ENCODE measurements around the gene PAX5. TPM values are rescaled to one million over a fixed set of nuclear protein-coding genes. Genes with fewer than 3 reads are reported as not detected.
A peak's percentile ranks its signal among the peaks of the same experiment; 100 is the strongest.

Gene PAX5
- total RNA-seq, 3 donors from 2014 or later (not counting 1 experiment from before 2014, with no cell fraction given), result 1.3 to 2.1 (median 2.0) TPM

DNA sequence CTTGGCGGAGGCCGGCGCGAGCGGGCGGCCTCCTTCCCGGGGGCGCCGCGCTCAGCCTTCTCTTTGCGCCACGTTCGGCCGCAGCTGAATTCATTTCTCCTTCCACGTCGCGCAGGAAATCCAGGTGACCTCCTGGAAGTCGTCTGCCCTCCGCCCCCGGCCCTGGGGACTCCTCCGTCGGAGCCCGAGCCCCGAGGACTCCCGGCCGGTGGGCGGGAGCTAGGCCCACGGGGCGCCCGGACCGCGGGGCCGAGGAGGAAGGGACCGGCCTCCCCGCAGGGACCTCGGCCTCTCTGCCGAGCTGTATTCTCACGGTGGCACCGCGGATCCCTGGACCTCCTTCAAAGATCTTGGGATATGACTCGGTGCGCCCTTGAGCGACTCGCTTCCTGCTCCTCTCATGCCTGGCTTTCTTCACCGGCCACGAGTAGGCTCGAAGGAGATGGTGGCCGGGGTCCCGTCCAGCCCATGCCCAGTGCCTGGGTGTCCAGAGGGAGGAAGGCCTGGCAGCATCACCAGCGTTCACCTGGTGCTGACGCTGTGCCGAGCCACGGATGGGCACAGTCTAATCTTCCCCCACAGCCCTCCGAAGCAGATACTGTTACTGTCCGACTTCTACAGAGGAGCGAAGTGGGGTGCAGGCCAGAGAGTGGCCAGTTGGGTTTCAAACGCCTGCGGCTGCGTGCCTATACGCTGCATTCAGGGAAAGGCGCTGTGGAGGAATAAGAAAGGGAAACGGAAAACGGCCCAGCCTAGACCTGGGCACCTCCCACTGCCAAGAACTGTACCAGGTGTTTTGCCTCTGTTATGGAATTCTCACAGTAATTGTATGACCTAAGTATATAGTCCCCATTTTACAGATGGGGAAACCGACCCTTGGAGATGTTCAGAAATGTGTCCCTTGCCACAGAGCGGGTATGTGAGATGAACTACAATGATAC, 47.3 kb downstream of the PAX5 start:
- peaks cover 5% of the 10 kb centered on the region for H3K4me1 ChIP-seq (ENCODE audit: control insufficient read depth, insufficient read depth, low read length)
- H3K36me3 ChIP-seq (ENCODE audit: control insufficient read depth, insufficient read depth, low read length), result no peaks in the 10 kb centered on the region
- Mint-ChIP-seq H3K9me3 (peaks cover 1 to 8% of the 10 kb centered on the region in 2 donors), H3K27me3 (ENCODE audit: low read depth in 2 of 2) (peaks cover 67 to 82% of the 10 kb centered on the region in 2 donors), H3K4me3 (no peak overlapping the region), H3K27ac (no peak overlapping the region), H3K4me1 (peaks cover 0 to 9% of the 10 kb centered on the region in 2 donors), H3K36me3 (peaks cover 8% of the 10 kb centered on the region)
- H3K9me3 ChIP-seq (ENCODE audit: control insufficient read depth, insufficient read depth, low read length), result peaks cover 15% of the 10 kb centered on the region
- no peak overlapping the region for H3K4me3 ChIP-seq (ENCODE audit: low read length)
- H3K27me3 ChIP-seq (ENCODE audit: control insufficient read depth, insufficient read depth, low read length), result peaks cover 23% of the 10 kb centered on the region
- no peak overlapping the region for H3K27ac ChIP-seq (ENCODE audit: low read length)
- 14% methylated on average over 65 of the region's 65 CpGs for WGBS (ENCODE audit: insufficient coverage)
- ATAC-seq (no peak), DNase-seq (no peak)
- TF ChIP-seq, protein P1, sequence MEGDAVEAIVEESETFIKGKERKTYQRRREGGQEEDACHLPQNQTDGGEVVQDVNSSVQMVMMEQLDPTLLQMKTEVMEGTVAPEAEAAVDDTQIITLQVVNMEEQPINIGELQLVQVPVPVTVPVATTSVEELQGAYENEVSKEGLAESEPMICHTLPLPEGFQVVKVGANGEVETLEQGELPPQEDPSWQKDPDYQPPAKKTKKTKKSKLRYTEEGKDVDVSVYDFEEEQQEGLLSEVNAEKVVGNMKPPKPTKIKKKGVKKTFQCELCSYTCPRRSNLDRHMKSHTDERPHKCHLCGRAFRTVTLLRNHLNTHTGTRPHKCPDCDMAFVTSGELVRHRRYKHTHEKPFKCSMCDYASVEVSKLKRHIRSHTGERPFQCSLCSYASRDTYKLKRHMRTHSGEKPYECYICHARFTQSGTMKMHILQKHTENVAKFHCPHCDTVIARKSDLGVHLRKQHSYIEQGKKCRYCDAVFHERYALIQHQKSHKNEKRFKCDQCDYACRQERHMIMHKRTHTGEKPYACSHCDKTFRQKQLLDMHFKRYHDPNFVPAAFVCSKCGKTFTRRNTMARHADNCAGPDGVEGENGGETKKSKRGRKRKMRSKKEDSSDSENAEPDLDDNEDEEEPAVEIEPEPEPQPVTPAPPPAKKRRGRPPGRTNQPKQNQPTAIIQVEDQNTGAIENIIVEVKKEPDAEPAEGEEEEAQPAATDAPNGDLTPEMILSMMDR (IDR thresholded peaks at IDR 0.05), result no peak
- intact Hi-C loops (cut with micrococcal nuclease), result no loop called here

DNA sequence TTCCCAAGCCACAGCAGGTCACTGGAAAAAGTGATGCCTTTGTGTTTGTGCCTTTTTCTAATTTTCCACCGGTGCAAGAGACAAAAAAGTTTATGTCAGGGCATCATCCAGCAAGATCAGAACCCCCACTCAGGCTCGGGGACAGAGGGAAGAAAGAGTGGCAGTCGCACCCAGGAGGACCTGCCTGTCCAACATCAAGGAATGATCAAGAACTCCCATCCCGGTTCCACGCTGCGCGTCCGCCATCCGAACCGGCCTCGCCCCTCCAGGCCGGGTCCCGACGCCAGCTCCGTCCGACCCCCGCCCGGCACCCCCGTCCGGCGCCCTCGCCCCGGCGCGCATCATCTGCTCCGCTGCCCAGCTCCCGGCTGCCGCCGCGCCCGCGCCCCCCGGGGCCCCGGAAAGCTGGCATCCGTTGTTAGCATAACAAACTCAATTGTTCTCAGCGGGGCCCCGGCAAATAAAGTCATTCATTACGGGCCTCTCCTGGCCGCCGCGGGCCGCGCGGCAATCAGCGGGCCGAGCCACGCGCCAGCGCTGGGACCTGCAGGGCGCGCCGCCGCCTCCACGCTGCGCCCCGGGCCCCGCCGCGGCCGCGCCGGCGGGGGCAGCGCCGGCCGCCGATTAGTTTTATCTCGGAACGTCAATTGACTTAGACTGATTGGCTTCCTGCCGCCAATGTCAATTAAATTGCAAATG, 48.1 kb downstream of the PAX5 start:
- H3K27me3 Mint-ChIP-seq (ENCODE audit: low read depth in 2 of 2), result peaks cover 67 to 74% of the 10 kb centered on the region in 2 donors
- Histone ChIP-seq H3K4me3 (ENCODE audit: low read length) (no peak overlapping the region), H3K27me3 (ENCODE audit: control insufficient read depth, insufficient read depth, low read length) (peaks cover 23% of the 10 kb centered on the region), H3K9me3 (ENCODE audit: control insufficient read depth, insufficient read depth, low read length) (peaks cover 8% of the 10 kb centered on the region), H3K4me1 (ENCODE audit: control insufficient read depth, insufficient read depth, low read length) (peaks cover 5% of the 10 kb centered on the region), H3K36me3 (ENCODE audit: control insufficient read depth, insufficient read depth, low read length) (no peaks in the 10 kb centered on the region), H3K27ac (ENCODE audit: low read length) (no peak overlapping the region)
- no peak overlapping the region for H3K27ac Mint-ChIP-seq
- DNase-seq (no peak), ATAC-seq (peak in 1 of 3 donors; percentile 29)
- intact Hi-C loops (cut with micrococcal nuclease), result no loop called here
- TF ChIP-seq, protein P1 (IDR thresholded peaks at IDR 0.05), result no peak
- H3K4me1 Mint-ChIP-seq, result peaks cover 0 to 9% of the 10 kb centered on the region in 2 donors
- 11% methylated on average over 70 of the region's 70 CpGs for WGBS (ENCODE audit: insufficient coverage)
- no peak overlapping the region for H3K4me3 Mint-ChIP-seq
- H3K9me3 Mint-ChIP-seq, result peaks cover 0 to 6% of the 10 kb centered on the region in 2 donors
- peaks cover 8% of the 10 kb centered on the region for H3K36me3 Mint-ChIP-seq

DNA sequence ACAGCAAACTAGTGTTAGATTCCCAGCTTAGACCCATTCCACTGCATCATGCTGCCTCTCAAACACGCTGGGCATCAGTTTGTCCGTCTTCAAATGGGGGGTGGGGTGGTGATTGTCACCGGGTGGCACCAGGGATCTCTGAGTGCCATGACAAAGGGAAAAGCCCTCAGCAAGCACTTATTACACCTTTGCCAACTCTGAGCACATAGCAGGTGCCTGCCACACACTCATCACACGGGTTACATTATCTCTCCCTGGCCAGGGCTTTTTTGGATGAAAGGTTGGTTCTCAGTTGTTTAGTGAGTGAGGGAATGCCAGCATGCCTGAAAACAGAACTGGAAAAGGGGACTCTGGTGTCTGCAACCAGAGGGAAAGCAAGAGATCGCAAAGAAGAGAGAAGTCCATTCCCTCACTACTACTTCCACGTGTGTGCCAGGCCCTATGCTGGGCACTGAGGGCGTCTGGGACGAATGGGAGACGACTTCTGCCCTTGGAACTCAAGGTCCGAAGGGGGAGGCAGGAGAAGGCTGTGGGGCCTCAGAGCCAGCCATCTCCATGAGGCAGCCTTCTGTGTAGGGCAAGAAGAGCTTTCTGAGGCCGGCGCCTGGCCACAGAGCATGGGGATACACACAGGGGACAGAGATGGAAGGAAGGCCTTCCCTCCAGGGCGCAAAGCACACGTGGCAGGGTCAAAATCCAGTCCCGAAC, 48.9 kb downstream of the PAX5 start:
- Histone ChIP-seq H3K9me3 (ENCODE audit: control insufficient read depth, insufficient read depth, low read length) (peaks cover 1% of the 10 kb centered on the region), H3K27ac (ENCODE audit: low read length) (no peak overlapping the region), H3K4me1 (ENCODE audit: control insufficient read depth, insufficient read depth, low read length) (peaks cover 5% of the 10 kb centered on the region), H3K36me3 (ENCODE audit: control insufficient read depth, insufficient read depth, low read length) (no peaks in the 10 kb centered on the region), H3K4me3 (ENCODE audit: low read length) (no peak overlapping the region), H3K27me3 (ENCODE audit: control insufficient read depth, insufficient read depth, low read length) (peaks cover 20% of the 10 kb centered on the region)
- Mint-ChIP-seq H3K4me3 (no peak overlapping the region), H3K9me3 (peaks cover 0 to 2% of the 10 kb centered on the region in 2 donors), H3K36me3 (peaks cover 4% of the 10 kb centered on the region), H3K27ac (no peak overlapping the region), H3K27me3 (ENCODE audit: low read depth in 2 of 2) (peaks cover 65 to 67% of the 10 kb centered on the region in 2 donors), H3K4me1 (peaks cover 0 to 9% of the 10 kb centered on the region in 2 donors)
- ATAC-seq, result no peak
- TF ChIP-seq, protein P1 (IDR thresholded peaks at IDR 0.05), result no peak
- no peak for DNase-seq
- 47% methylated on average over 12 of the region's 15 CpGs for WGBS (ENCODE audit: insufficient coverage)
- intact Hi-C loops (cut with micrococcal nuclease), result no loop called here

Data from natural killer cell (primary cell).